MM.1S (cell line): ENCODE data around the gene PSAPL1.

Experiments used
- EZH2phosphoT487 ChIP-seq: fragments of 300-600 bp; sonication (generic); IDR thresholded peaks from 2 replicates; pipeline ENCODE4 v1.6.1; 2018; ENCODE audit warnings: antibody characterized with exemption, low read length
- TF ChIP-seq, protein P1 (sequence below): fragments of 300-600 bp; sonication (generic); IDR thresholded peaks from 2 replicates; pipeline ENCODE4 v1.5.1; 2016; ENCODE audit warnings: antibody characterized with exemption, low read length, mixed read lengths

DNA sequence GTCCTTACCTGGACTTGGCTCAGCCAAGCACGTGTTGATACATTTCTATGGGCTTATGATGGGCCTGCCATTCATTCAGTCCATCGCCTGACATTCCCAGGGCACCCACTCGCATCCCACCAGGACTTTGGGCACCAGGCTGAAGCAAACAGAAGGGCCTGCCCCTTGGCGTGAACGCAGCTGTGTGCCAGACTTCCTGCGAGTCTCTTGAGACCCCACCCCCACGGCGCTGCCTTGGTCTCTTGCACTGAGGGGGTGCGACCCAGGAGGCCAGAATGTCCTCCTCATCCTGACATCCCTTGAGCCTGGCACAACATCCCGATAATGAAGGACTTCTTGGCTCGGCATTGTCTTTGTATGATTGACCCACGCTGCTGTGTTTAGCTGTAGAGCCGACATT is 1.5 kb upstream of the PSAPL1 start:
- TF ChIP-seq, protein P1, sequence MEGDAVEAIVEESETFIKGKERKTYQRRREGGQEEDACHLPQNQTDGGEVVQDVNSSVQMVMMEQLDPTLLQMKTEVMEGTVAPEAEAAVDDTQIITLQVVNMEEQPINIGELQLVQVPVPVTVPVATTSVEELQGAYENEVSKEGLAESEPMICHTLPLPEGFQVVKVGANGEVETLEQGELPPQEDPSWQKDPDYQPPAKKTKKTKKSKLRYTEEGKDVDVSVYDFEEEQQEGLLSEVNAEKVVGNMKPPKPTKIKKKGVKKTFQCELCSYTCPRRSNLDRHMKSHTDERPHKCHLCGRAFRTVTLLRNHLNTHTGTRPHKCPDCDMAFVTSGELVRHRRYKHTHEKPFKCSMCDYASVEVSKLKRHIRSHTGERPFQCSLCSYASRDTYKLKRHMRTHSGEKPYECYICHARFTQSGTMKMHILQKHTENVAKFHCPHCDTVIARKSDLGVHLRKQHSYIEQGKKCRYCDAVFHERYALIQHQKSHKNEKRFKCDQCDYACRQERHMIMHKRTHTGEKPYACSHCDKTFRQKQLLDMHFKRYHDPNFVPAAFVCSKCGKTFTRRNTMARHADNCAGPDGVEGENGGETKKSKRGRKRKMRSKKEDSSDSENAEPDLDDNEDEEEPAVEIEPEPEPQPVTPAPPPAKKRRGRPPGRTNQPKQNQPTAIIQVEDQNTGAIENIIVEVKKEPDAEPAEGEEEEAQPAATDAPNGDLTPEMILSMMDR: no peak
- TF ChIP-seq EZH2phosphoT487: no peak
